NCI-H460 (cell line): ENCODE results near the gene TNNI3K. TPM values are rescaled to one million over a fixed set of nuclear protein-coding genes. Genes with fewer than 3 reads are reported as not detected.
A peak's percentile ranks its signal among the peaks of the same experiment; 100 is the strongest.

ENCODE experiments used
- DNase-seq: peaks from one replicate; pipeline ENCODE4 v3.0.0-alpha.2; 2016; ENCODE audit warnings: low read depth; ENCODE audit errors: extremely low read depth
- total RNA-seq: library from RNA; depleted of rRNA; stranded (reverse); fragments of >200 nt; shearing (Covaris generic); gene quantifications from 2 replicates; pipeline ENCODE4 v1.2.3, GENCODE V29; 2014

The TNNI3K gene
- total RNA-seq, 1 experiment from 2014 or later = 0.45 TPM

- no peak for DNase-seq
These were observed 246.4 kb downstream of the TNNI3K start for GRCh38 chr1:74481607-74482006.

DNA sequence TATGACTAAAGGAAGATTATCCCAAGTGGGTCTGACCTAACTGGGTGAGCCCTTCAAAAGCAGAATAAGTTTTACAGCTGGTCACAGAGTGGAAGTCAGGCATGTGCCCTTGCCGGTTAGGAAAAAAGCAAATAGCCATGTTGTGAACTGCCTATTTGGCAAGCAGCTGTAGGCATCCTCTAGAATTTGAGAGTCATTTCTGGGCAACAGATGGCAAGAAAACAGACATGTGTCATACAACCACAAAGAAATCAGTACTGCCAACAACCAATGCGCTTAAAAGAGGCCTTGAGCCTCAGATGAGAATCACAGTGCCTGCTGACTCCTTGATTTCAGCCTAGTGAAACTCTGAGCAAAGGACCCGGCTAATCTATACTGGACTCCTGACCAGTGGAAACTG lies 250.4 kb downstream of the TNNI3K start:
- no peak for DNase-seq

- DNase-seq = no peak
These were observed 250.8 kb downstream of the TNNI3K start for GRCh38 chr1:74486036-74486435.

- DNase-seq = no peak
These were observed 261.5 kb downstream of the TNNI3K start for GRCh38 chr1:74496669-74497068.

DNA sequence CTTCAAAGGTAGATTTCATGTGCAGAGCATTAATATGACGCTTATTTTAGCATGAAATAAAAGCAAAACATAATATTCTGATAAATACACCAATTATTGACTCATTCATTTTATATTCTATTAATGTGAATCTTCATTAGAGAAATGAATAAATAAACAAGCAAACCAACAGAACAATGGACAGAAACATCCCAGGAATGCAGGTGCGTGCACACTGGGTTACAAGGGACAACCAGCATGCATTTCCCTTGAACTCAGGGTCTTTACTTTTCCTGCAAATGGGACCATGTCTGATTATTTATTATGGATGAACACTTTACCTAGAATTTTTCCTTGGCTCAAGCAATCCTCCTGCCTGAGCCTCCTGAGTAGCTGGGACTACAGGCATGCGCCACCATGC lies 263.7 kb downstream of the TNNI3K start:
- no peak for DNase-seq

GRCh38 chr1:74502432-74502831 lies 267.2 kb downstream of the TNNI3K start:
- DNase-seq = peak; percentile 33

DNA sequence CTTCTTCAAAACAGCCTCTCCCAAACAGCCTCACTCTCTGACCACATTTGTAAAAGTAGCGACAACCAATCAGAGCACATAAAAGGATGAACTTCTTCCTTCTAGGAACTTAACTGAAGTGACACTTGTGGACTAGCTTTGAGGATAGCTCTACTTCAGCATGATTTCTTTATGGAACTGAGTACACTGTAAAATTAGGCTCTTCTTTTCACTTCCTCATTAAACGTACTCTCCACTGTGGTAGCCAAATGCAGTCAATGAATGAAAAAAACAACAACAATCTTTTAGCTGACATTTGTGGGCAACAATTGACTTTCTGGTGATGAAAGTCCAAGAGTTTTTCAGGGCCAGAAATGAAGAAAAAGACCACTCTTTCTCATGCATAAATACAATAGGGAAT lies 267.7 kb downstream of the TNNI3K start:
- DNase-seq = no peak

- DNase-seq = peak; percentile 61
These were observed 269.1 kb downstream of the TNNI3K start for GRCh38 chr1:74504125-74504932.

DNA sequence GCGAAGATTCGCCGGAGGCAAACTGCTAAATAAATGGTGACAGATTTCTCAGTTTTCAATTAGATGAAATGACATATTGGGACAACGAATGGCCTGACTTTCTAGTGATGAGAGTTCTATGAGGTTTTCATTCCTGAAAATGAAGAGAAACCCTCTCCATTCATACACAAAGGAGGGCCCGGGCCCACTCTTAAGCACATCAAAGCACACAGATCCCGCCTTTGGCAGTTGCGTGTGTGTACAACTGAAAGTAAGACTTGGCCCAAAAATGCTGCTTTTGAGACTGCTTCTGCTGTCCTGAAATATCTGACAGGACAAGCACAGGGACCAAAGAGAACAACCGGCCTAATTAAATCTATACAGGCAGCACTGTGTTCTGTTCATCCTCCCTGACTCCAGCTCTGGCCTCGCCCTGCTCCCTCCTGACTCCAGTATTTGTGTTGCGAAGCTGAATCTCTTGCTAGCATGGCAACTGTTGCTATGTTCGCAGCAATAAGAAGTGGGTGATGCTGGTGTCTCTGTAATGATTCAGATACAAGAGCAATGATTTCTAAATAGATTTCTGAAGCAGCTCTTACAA lies 269.8 kb downstream of the TNNI3K start:
- no peak for DNase-seq

DNA sequence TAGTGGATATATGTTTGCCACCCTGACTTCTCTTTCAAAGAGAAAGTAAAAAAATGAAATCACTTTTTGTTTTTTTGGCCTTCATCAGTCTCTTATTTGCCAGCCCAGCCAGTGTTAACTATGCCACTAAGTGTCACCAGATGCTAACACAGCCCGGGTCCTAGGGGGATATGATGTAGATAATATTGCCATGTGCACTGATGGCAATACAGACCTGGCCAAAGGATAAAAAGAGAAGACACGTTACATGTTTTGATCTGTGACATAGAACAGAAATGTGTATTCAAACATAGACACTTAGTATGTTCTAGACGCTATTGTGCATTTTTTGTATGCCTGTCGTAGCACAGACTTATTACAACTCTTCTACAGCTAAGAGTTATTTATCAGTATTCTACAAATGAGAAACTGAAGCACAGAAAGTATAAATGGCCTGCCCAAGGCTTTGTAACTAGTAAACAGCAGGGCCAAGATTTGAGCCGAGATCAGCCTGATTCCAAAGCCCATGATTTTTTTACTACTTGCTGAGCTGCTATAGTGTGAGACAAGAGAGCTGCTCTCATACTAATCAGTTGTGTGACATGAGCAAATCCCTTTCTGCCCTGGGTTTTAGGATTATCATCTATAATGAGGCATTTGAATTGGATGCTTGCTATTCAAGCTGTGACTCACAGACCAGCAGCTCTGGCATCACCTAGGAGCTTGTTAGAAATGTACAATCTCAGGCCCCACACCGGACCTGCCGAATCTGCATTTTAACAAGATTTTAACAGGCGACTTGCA lies 270.9 kb downstream of the TNNI3K start:
- DNase-seq = no peak

DNA sequence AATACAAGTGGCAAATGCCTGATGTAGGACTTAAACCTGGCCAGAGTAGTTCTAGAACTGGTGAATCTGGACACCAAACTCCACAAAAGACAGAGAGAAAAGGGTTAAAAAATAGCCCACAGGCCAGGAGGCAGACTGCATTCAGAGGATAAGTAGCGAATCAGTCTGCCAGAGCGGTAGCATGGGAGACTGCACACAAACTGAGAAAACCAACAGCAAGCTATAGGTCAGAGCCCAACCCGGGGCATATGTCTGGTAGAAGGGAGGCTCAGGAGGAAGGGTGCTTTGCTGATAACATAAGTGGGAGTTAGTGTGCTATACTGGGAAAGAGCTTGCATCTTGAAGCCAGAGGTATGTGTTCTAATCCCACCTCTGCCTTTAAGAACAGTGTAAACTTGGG lies 273.3 kb downstream of the TNNI3K start:
- DNase-seq = no peak

GRCh38 chr1:74512170-74512915 lies 277.2 kb downstream of the TNNI3K start, which contains the start of gene LRRC53:
TSS of gene LRRC53 (minus strand) at chr1:74512611. CDS start at chr1:74483349, 29,262 bp downstream.
- no peak for DNase-seq

DNA sequence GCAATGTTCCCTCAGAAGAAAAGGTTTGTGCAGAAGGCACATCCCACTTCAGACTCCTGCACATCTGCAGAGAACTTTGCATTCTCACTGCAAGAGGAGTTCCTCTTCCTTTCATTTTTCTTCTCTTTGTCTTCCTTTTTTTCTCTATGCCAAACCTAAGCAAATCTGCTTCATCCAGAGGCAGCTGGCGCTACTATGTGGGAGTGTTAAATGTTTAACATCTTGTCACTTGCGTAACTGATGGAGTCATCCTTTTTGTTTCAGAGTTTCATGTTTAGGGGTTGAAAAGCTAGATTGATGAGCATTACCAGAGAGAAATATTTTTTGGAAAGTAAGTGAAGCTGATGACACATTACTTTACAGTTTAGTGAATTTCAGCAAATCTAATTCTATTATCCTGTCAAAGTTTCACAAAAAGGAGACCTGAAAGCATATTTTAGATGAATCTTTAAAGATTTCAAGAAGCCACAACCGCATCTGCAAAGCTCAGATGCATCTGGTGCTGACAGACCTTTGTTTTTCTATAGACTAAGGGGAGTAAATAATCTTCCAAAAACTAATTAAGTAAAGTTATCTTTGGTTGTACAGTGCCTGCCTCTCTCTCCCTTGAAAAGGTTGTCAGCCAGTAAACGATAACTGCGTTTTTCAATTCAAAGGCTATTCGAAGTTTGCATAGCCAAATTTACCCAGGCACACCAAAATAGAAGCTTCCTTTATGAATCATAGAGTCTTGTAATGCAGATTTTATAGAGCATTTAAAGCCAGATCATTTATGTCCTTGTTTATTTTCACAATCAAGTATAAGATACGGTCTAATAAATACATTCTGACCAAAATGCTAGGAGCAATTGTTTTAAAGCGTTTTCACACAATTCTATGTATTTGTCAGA lies 278.5 kb downstream of the TNNI3K start:
- no peak for DNase-seq

DNA sequence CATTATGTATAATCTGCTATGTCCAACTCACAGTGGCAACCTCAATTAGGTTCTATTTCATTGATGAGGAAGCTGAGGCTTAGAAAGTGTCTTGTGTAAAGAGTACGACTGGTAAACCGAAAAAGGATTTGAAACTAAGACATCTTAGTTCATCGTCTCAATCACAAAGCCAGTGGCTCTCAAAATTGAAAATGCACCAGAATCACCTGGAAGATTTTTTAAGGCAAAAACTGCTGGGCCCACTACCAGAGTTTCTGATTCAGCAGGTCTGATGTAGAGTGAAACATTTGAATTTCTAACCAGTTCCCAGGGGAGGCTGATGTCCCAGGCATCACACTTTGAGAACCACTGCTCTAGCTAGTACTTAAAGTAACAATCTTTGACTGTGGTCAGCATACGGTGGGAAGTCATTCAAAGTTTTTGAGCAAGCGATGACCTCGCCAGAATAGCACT lies 282.4 kb downstream of the TNNI3K start:
- no peak for DNase-seq

DNA sequence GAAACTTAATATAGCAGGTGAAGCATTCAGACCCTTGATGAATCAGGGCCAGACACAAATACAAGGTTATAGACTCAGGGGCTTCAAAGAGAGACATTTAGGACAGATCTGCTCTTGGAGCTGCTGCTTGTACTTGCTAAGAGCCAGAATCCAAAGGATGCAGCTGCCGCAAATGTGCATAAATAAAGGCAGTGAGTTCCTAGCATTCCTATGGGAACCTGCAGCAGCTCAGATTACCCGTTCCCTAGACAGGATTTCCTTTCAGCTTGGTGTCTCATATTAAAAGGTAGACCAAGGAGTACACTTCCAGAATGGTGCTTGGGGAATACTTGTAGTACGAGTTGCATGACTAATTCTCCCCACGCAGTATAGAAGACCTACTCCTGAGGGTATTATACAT lies 287.0 kb downstream of the TNNI3K start:
- no peak for DNase-seq

DNA sequence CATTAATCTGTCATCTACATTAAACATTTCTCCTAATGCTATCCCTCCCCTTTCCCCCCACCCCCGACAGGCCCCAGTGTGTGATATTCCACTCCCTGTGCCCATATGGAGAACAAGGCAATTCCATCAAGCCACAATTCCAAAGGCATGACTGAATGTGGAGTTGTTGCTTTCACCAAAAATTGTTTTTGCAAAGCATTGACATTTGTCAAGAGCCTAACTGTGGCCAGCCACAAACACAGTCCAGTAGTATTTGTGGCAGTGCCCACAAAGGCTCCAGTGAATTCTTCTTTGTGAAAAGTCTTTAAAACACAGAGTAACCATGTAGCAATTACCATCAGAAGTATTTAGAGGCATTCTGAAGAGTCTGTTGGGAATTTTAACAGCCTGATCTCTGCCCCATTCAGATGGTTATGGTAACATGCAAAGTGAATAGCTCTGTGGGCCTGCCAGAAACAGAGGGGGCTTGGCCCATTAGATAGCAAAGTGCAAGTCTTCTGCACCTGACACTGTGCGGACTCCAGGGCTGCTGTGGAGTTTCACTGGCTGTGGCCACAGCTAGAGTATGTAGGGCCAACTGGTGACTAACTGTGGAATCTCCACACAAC lies 288.8 kb downstream of the TNNI3K start:
- DNase-seq = no peak

DNA sequence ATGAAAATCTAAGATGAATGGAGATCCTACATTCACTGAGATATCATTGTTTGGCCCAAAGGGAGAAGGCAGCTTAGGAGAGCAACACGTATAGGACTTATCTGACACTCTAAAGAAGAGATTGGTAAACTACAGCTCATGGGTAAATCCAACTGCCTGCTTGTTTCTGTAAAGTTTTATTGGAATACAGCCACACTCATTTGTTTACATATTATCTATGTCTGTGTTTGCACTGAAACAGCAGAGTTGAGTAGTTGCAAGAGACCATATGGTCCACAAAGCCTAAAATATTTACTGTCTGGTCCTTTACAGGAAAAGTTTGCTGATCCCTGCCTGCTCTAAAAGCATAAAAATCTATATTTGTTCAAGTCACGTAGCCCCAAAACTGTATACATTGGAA lies 291.5 kb downstream of the TNNI3K start:
- no peak for DNase-seq

- DNase-seq = no peak
These were observed 292.9 kb downstream of the TNNI3K start for GRCh38 chr1:74528123-74528522.

DNA sequence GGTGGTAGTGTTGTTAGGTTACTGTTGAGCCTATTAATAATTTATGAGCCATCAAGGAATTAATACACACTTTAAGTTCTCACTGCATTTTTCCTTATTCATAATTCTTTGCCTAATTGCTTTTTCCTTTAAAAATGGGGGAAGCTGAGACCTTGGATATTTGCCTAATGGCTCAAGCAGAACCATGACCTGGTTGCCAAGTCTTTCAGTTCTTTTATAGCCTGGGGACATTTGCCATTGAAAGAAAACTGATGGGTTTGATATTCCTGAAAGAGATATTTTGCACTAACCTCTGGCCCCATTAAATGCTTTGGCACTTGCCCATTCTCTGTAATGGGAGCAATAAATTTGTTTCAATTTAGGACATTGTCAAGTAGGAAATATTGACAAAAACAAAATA lies 295.7 kb downstream of the TNNI3K start:
- DNase-seq = no peak
